H1 (cell line): ENCODE measurements around the gene DPEP1. TPM values are rescaled to one million over a fixed set of nuclear protein-coding genes. Genes with fewer than 3 reads are reported as not detected.

Source experiments
- CTCF ChIA-PET: fragments of 300-600 bp; sonication (Branson Sonifier 250); formaldehyde crosslinking; loops from one replicate; lab custom pipeline; 2021; ENCODE audit not compliant: partially characterized antibody; lab: Charles Lee
- POLR2A ChIA-PET: fragments of 300-600 bp; sonication (Branson Sonifier 250); formaldehyde crosslinking; loops from one replicate; lab custom pipeline; 2021; ENCODE audit warnings: inconsistent platforms; ENCODE audit not compliant: partially characterized antibody; lab: Charles Lee
- DNase-seq, 2 experiments: peaks; one replicate each; pipeline versions ENCODE4 v3.0.0 to v3.0.0-alpha.2; 2010 to 2022; ENCODE audit warnings: low spot score in 2 of 2, low read depth in 1 of 2, mixed read lengths in 1 of 2
- FAIRE-seq: peaks from 2 replicates; lab custom pipeline; 2011; peaks lifted over from hg19 to GRCh38; lab: Jason Lieb, UNC
- H2AFZ ChIP-seq: 2 replicates; pipeline ENCODE4 v1.8.1; 2012; ENCODE audit warnings: low read length, inconsistent platforms
- H2AK5ac ChIP-seq: 2 replicates; pipeline ENCODE4 v1.6.1; 2013; ENCODE audit warnings: low read depth, low read length
- H2BK120ac ChIP-seq: replicated peaks from 2 replicates; pipeline ENCODE3; 2013; ENCODE audit warnings: low read depth, low read length, inconsistent platforms
- H2BK12ac ChIP-seq: 2 replicates; pipeline ENCODE4 v1.6.1; 2013; ENCODE audit warnings: low read depth, low read length
- H2BK15ac ChIP-seq: 2 replicates; pipeline ENCODE4 v1.6.1; 2013; ENCODE audit warnings: low read length
- H2BK20ac ChIP-seq: 2 replicates; pipeline ENCODE4 v1.6.1; 2013; ENCODE audit warnings: low read length
- H2BK5ac ChIP-seq: 2 replicates; pipeline ENCODE4 v1.6.1; 2013; ENCODE audit warnings: low read depth, low read length
- H3K14ac ChIP-seq: 2 replicates; pipeline ENCODE4 v1.6.1; 2013; ENCODE audit warnings: inconsistent platforms; ENCODE audit not compliant: insufficient read length
- H3K18ac ChIP-seq: 2 replicates; pipeline ENCODE4 v1.6.1; 2013; ENCODE audit warnings: low read length; ENCODE audit errors: extremely low read depth
- H3K23ac ChIP-seq: 2 replicates; pipeline ENCODE4 v1.6.1; 2013; ENCODE audit warnings: inconsistent platforms; ENCODE audit not compliant: insufficient read length
- H3K23me2 ChIP-seq: 2 replicates; pipeline ENCODE4 v1.6.1; 2013; ENCODE audit warnings: low read depth, low read length
- H3K27ac ChIP-seq: 2 replicates; pipeline ENCODE4 v1.6.1; 2011; ENCODE audit warnings: low read depth, low read length, inconsistent platforms
- H3K27me3 ChIP-seq, 4 experiments: replicated peaks in 1 of 4; 1 replicate in 1 of 4; 2 replicates in 3 of 4; pipeline versions ENCODE4 v1.6.1 to v1.8.1; 2011 to 2013; ENCODE audit warnings: low read length in 3 of 4, mild to moderate bottlenecking in 3 of 4, inconsistent platforms in 2 of 4, mixed read lengths in 2 of 4, moderate library complexity in 1 of 4; ENCODE audit not compliant: control insufficient read depth in 3 of 4, insufficient read depth in 3 of 4; ENCODE audit errors: extremely low read depth in 1 of 4
- H3K36me3 ChIP-seq, 4 experiments: 2 replicates each; pipeline versions ENCODE4 v1.6.1 to v1.8.1; 2011 to 2013; ENCODE audit warnings: mild to moderate bottlenecking in 4 of 4, low read length in 3 of 4, moderate library complexity in 2 of 4, control low read depth in 1 of 4, inconsistent platforms in 1 of 4; ENCODE audit not compliant: insufficient read depth in 4 of 4, control insufficient read depth in 2 of 4
- H3K4ac ChIP-seq: replicated peaks from 2 replicates; pipeline ENCODE3; 2013; ENCODE audit warnings: low read length, low read depth, mixed read lengths, inconsistent platforms; ENCODE audit not compliant: insufficient read length
- H3K4me1 ChIP-seq, 4 experiments: replicated peaks in 1 of 4; 1 replicate in 1 of 4; 2 replicates in 3 of 4; pipeline versions ENCODE4 v1.6.1 to v1.8.1; 2011 to 2013; ENCODE audit warnings: low read length in 3 of 4, inconsistent platforms in 2 of 4, mixed read lengths in 1 of 4; ENCODE audit not compliant: insufficient read depth in 4 of 4, control insufficient read depth in 3 of 4
- H3K4me2 ChIP-seq, 2 experiments: 2 replicates each; pipeline versions ENCODE4 v1.6.1 to v1.8.1; 2011 to 2013; ENCODE audit warnings: low read depth in 2 of 2, low read length in 2 of 2, control low read depth in 1 of 2, inconsistent platforms in 1 of 2, mild to moderate bottlenecking in 1 of 2; ENCODE audit not compliant: insufficient read depth in 1 of 2
- H3K4me3 ChIP-seq, 4 experiments: fragments of 200-600, 300-600 bp in 1 of 4; sonication (generic), shearing (Covaris generic), sonication (Bioruptor Twin) in 1 of 4; 2 replicates each; pipeline versions ENCODE4 v1.5.1 to v1.8.1; 2011 to 2016; ENCODE audit warnings: low read length in 4 of 4, low read depth in 3 of 4, control low read depth in 2 of 4, inconsistent platforms in 2 of 4, mild to moderate bottlenecking in 2 of 4, mixed read lengths in 1 of 4, moderate library complexity in 1 of 4; ENCODE audit not compliant: insufficient read depth in 2 of 4; ENCODE audit errors: extremely low read depth in 1 of 4
- H3K56ac ChIP-seq: replicated peaks from 2 replicates; pipeline ENCODE3; 2013; ENCODE audit warnings: low read depth, mild to moderate bottlenecking, mixed read lengths, low read length, inconsistent platforms; ENCODE audit not compliant: insufficient read length
- H3K79me1 ChIP-seq: 2 replicates; pipeline ENCODE4 v1.6.1; 2013; ENCODE audit warnings: low read depth, low read length, control low read depth
- H3K79me2 ChIP-seq, 2 experiments: 2 replicates each; pipeline versions ENCODE4 v1.6.1 to v1.8.1; 2012 to 2013; ENCODE audit warnings: low read length in 2 of 2, mild to moderate bottlenecking in 2 of 2, inconsistent platforms in 1 of 2; ENCODE audit not compliant: insufficient read depth in 2 of 2, control insufficient read depth in 1 of 2
- H3K9ac ChIP-seq, 4 experiments: replicated peaks in 1 of 4; 1 replicate in 1 of 4; 2 replicates in 3 of 4; pipeline versions ENCODE4 v1.6.1 to v1.8.1; 2011 to 2013; ENCODE audit warnings: low read depth in 3 of 4, low read length in 3 of 4, control low read depth in 2 of 4, mild to moderate bottlenecking in 2 of 4, moderate library complexity in 2 of 4, inconsistent platforms in 1 of 4; ENCODE audit errors: extremely low read depth in 1 of 4
- H3K9me3 ChIP-seq, 2 experiments: 2 replicates each; pipeline versions ENCODE4 v1.6.1 to v1.8.1; 2012 to 2013; ENCODE audit warnings: mild to moderate bottlenecking in 2 of 2, moderate library complexity in 2 of 2, control low read depth in 1 of 2, inconsistent platforms in 1 of 2, low read depth in 1 of 2, low read length in 1 of 2, mixed read lengths in 1 of 2; ENCODE audit not compliant: insufficient read depth in 2 of 2
- H4K20me1 ChIP-seq, 2 experiments: replicated peaks in 1 of 2; 2 replicates each; pipeline versions ENCODE3 to v1.8.1; 2011 to 2013; ENCODE audit warnings: inconsistent platforms in 2 of 2, low read length in 2 of 2, mild to moderate bottlenecking in 1 of 2; ENCODE audit not compliant: insufficient read depth in 2 of 2, control insufficient read depth in 1 of 2
- H4K5ac ChIP-seq: 2 replicates; pipeline ENCODE4 v1.6.1; 2013; ENCODE audit warnings: low read length, low read depth, mixed read lengths, inconsistent platforms; ENCODE audit not compliant: insufficient read length
- H4K8ac ChIP-seq: 2 replicates; pipeline ENCODE4 v1.8.0; 2013; ENCODE audit warnings: mild to moderate bottlenecking, moderate library complexity, low read length, inconsistent platforms; ENCODE audit not compliant: insufficient read depth; ENCODE audit errors: extremely low read depth
- H4K91ac ChIP-seq: replicated peaks from 2 replicates; pipeline ENCODE3; 2013; ENCODE audit warnings: low read length, mixed read lengths, inconsistent platforms; ENCODE audit not compliant: insufficient read length
- MAX ChIP-seq: IDR thresholded peaks from 2 replicates; pipeline ENCODE4 v1.6.1; 2012; ENCODE audit warnings: inconsistent platforms
- RAD21 ChIP-seq, 2 experiments: IDR thresholded peaks in 1 of 2; conservative IDR thresholded peaks in 1 of 2; 2 replicates each; pipeline ENCODE4 v1.6.1; 2011; ENCODE audit warnings: low read depth in 2 of 2, low read length in 2 of 2, improper control_type of control experiment in 1 of 2, inconsistent platforms in 1 of 2, mild to moderate bottlenecking in 1 of 2, moderate library complexity in 1 of 2
- WGBS, 2 experiments: shearing (Covaris generic) in 1 of 2; methylation state at CpG; one replicate each; pipeline versions ENCODE4 v1.1.6 to v1.1.7; 2013 to 2015; ENCODE audit warnings: low lambda C conversion rate in 2 of 2, mixed read lengths in 2 of 2, inconsistent platforms in 1 of 2, low coverage in 1 of 2, missing lambda C conversion rate in 1 of 2; ENCODE audit not compliant: insufficient replicate concordance in 2 of 2, insufficient coverage in 1 of 2, insufficient read length in 1 of 2; ENCODE audit errors: extremely low coverage in 1 of 2, missing lambda C conversion rate in 1 of 2; 5-methylcytosine and 5-hydroxymethylcytosine counted together
- polyA plus RNA-seq, 7 experiments: library from polyadenylated mRNA; depleted of rRNA in 3 of 7; stranded (reverse) in 5 of 7; unstranded in 2 of 7; fragments of >200 nt in 5 of 7; fragments of 200-250 nt in 2 of 7; gene quantifications; 1 replicate in 5 of 7; 2 replicates in 1 of 7; 4 replicates in 1 of 7; pipeline versions ENCODE4 v1.2.1 to v1.2.3, GENCODE V29; 2011 to 2013; ENCODE audit warnings: missing spikeins in 2 of 7, mixed read lengths in 2 of 7
- total RNA-seq: library from RNA; stranded (reverse); fragmentation: NEBNext Ultra II Directional; extraction: Animal tissue kit (Norgen Biotek cat#: 25700); gene quantifications from 2 replicates; pipeline ENCODE4 v1.2.1, GENCODE V29; 2021

Gene DPEP1
- total and polyA plus RNA-seq, 2 of the 8 experiments (the other 6 are each of a cell fraction or from before 2014, with no cell fraction given) = 2.8 to 3.1 TPM

DNA sequence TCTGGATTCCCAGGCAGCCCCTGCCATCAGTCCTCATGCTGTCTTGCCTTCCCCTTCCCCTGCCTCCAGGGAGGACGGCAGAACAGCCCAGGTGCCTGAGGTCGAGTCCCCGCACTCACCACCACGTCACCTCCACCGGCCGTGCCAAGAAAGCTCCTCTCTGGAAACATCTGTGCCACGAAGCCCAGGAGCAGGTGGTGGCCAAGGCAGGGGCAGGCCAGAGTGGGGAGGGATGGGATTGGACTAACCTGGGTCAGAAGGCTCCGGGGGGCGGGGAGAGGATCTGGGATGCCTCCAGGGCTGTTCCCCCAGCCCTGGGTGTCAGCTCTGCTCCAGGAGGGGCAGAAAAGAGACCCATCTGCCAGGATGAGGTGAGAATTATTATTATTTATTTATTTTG lies 7.4 kb upstream of the DPEP1 start:
- POLR2A ChIA-PET = interaction anchor here (0.6 to 1.6 kb wide), 3 partner anchors 10 to 822 kb away, joined by 3 to 8 read pairs (median 3); no protein-coding TSS in a partner anchor
- H3K27ac ChIP-seq = no peak overlapping the region
- FAIRE-seq = no peak

More for the DNA sequence above, 7.4 kb upstream of the DPEP1 start:
- Histone ChIP-seq H3K23ac (no peak overlapping the region), H3K79me1 (no peaks in the 10 kb centered on the region), H2BK5ac (no peak overlapping the region), H3K23me2 (peaks cover 2% of the 10 kb centered on the region), H4K8ac (no peak overlapping the region), H3K4me3 (no peak overlapping the region), H2BK15ac (no peak overlapping the region), H4K20me1 (peaks cover 0 to 4% of the 10 kb centered on the region in 2 experiments), H3K27me3 (no peaks in the 10 kb centered on the region; a peak in 1 of 7 replicates), H3K4me1 (peaks cover 0 to 11% (median 9%) of the 10 kb centered on the region in 4 experiments; a peak in 5 of 7 replicates), H3K36me3 (no peaks in the 10 kb centered on the region), H3K9ac (no peak overlapping the region), H3K4me2 (no peak overlapping the region), H3K56ac (peak overlapping the region; percentile 16), H3K14ac (peak overlapping the region; percentile 66)
- WGBS, 2 experiments = 77% methylated on average over 9 of the region's 9 CpGs; no CpG with 5 or more reads in 1 of the 2 experiments
- DNase-seq = no peak
- TF ChIP-seq MAX (0 out of 2 replicates have a peak, but pooled peaks have one; percentile 12), RAD21 (IDR thresholded peaks at IDR 0.05 in 1 of 2, conservative IDR thresholded peaks at IDR 0.05 in 1 of 2; ENCODE audit: low read depth in 2 of 2, low read length in 2 of 2) (no peak)
- TF ChIP-seq, all 59 proteins: peak for 1
- Histone ChIP-seq H2BK12ac (no peak overlapping the region), H3K9me3 (no peaks in the 10 kb centered on the region), H3K18ac (no peak overlapping the region; the same call in 1 of the 2 replicates), H4K91ac (peak overlapping the region; percentile 73), H4K5ac (no peak overlapping the region), H3K4ac (no peak overlapping the region), H2AK5ac (no peak overlapping the region), H3K79me2 (no peaks in the 10 kb centered on the region), H2AFZ (no peak overlapping the region), H2BK20ac (no peak overlapping the region), H2BK120ac (no peak overlapping the region)
- CTCF ChIA-PET = interaction anchor here (1.3 to 1.4 kb wide), 3 partner anchors 9 to 36 kb away, joined by 3 to 8 read pairs (median 5); no protein-coding TSS in a partner anchor
